HT1080 (cell line): ENCODE results near the gene CHTF18. TPM values are rescaled to one million over a fixed set of nuclear protein-coding genes. Genes with fewer than 3 reads are reported as not detected.
"Not testable (repeated sequence)": the region's sequence is repeated elsewhere in the genome, so short reads cannot be mapped to it uniquely, and the experiment has no call there.

Source experiments
- DNase-seq: peaks from one replicate; pipeline ENCODE4 v3.0.0-alpha.2; 2015; ENCODE audit warnings: low read depth
- total RNA-seq: library from RNA; depleted of rRNA; stranded (reverse); fragments of >200 nt; shearing (Covaris generic); gene quantifications from 2 replicates; pipeline ENCODE4 v1.2.3, GENCODE V29; 2014

CHTF18 gene
- total RNA-seq, 1 experiment from 2014 or later: 41.6 TPM

DNA sequence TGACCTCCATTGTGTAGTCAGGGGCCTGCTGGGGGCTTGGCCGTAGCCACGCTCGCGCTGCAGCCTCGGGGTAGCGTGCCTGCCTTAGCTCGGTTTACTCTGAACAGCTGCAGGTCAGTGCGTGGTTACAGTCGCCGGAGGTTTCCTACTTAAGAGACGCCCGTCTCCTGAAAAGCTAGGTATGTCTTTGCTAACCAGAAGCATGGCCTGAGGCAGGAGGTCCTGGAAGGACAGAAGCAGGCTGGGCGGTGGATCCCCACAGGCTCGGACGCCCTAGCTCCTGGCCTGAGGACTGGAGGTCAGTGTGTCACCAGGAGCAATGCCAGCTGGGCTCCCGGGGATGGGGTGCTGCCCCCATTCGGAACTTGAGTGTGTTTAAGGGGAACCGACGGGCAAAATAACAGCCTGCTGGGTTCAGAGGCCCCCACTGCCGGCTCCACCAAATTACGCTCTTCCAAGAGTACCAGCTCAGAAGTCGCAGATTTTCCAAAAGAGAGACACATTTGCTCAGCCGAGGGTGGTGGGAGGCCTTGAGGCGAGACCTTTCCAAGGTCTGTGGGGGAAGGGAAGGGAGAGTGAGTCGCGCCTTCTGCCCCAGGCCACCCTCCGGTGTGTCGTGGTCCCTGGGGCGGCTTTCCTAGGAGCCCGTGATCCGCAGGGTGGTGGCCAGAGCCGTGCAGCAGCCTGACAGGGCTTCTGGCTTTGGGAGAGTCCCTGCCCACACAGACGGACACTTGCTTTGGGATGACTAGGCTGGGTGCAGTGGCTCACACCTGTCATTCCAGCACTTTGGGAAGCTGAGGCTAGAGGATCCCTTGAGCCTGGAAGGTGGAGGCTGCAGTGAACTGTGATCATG is 16.0 kb downstream of the CHTF18 start:
- no peak for DNase-seq

DNA sequence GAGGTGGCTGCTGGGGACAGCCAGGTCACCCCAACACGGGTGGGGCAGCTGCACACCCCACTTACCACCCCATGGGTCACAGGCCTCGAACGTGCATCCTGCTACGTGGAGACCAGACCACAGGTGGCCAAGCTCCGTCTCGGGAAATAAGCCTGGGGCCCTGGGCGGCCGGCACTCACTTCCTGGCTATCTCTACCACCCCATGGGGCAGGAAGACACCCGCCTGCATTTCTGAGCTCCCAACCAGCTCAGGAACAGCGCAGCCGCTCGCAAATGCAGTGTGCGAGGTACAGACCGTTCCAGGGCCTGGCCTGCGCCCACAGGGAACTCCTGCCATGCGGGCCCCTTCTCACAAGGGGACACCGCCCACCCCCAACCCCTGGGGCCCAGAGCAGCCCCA is 17.1 kb downstream of the CHTF18 start:
- no peak for DNase-seq

DNA sequence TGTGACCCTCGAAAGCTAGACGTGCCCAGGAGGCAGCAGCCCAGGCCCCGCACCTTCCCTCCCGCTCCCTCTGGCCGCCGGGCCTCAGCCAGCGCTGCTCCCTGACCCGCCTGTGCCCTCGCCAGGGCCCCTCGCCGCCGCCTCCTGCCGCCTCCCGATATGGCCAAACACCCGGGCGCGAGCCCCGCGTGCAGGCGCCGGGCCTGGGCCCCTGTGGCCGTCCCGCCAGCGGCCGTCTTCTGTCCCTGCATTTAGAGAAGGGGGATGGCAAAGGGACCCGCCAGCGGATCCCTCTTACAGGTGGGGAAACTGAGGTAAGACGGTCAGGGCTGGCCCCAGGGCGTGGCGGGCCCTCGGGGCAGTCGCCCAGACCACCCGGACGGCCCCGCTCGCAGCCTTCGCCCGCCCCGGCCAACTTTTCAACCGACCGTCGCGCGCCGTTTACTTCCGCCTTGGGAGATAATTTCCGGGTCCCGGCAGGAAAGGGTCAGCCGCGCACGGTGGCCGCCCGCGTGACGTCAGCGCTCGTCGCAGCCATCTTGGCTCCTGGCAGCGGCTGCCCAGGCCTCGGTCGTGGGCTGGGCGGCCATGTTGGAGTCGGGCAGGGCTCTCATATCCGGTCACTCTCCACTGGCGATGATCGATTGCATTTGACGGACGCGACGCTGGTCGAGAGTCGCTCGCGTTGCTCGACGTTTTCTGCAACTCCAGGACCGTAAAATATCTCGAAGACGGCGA is 19.1 kb downstream of the CHTF18 start:
- DNase-seq: peak; percentile 94

DNA sequence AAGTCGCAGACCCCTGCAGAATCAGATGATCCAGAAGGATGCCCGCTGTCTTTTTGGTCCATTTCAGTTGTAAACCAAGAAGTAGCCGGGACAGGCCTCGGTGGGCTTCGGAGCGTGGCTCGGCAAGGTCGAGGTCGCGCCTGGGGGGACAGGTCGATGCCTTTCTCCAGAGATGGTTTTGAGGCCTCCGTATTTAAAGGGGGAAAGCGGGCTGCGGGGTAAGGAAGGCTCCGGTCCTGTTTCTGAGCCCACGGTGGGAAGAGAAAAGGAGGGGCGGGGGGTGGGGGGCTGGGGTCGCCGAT is 19.6 kb downstream of the CHTF18 start:
- DNase-seq: no peak

DNA sequence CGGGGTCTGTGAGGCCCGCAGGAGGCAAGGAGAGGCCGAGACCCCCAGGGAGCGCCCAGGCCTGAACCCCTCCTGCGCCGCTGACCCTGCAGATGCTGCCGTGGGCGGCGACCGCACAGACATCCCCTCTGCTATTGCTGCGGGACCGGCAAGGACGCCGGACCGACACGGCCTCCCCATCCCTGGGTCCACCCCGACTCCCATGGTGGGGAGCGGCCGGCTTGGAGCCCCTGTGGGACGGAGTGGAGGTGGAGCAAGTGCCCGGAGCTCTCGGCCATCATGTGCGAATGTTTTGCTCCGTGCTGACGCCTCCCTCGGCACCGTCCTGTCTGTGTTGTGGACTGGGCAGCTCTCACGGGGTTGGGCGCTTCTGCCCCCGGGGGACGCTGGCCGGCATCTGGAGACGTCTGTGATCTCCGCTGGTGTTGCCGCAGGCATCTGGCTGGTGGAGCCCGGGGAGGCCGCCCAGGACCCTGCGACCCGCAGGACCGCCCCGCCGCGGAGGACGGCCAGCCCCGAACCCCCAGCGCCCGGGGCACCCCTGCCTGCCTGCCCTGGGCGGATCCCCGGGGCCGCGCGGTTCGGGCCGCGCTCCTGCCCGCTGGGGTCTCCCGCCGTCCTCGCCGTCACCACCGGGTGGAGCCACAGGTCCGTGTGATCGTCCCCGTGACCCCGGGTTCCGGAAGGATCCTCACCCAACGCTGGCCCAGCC is 24.9 kb downstream of the CHTF18 start:
- DNase-seq: no peak

DNA sequence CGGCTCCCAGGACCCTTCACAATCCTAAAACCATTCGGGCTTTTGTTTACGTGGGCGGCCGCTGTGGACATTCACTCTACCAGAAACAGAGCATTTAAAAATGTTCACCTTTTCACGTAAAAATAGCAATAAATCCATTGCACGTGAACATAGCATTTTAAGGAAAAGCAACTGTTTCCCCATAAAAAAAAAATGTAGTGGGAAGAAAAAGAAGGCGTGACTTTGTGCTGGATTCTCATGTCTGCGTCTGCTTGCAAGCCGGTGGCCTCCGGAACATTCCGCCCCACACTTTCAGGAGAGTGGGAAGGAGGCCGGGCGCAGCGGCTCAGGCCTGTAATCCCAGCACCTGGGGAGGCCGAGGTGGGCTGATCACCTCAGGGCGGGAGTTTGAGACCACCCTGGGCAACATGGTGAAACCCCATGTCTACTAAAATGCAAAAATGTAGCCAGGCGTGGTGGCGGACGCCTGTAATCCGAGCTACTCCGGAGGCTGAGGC is 25.5 kb downstream of the CHTF18 start:
- no peak for DNase-seq

DNA sequence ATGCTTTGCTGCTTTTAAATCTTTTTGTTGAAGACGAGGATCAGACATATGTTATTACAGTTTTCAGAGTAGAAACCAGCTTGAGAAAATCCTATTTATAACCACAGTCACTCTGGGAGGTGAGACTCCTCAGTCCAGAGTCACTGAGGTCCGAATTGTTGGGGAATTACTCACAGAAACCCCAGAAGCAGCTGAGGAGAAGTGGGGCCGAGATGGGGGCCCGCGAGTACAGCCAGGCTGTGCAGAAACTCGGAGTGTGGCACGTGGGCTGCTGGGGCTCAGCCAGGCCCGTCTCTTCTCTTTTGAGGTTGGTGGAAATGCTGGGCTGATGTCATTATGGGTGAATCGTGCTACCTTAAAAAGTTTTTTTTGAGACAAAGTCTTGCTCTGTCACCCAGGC is 26.6 kb downstream of the CHTF18 start:
- DNase-seq: peak; percentile 21

DNA sequence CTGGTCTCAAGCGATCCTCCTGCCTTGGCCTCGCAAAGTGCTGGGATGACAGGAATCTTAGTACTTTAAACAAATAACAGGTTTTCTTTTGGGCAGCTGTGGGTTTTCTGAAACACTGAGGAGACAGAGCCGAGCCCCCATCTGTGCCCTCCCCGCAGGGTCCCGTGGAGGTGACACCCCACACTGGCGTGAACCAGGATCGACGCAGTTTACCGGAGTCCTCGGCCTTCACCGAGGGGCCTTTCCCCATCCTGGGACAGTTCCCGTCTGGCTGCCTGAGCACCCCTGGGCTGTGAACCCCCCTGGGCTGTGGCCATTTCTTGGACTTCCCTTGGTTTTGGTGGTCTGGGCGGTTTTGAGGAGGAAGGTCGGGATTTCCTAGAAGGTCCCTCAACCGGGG is 27.4 kb downstream of the CHTF18 start:
- DNase-seq: no peak

DNA sequence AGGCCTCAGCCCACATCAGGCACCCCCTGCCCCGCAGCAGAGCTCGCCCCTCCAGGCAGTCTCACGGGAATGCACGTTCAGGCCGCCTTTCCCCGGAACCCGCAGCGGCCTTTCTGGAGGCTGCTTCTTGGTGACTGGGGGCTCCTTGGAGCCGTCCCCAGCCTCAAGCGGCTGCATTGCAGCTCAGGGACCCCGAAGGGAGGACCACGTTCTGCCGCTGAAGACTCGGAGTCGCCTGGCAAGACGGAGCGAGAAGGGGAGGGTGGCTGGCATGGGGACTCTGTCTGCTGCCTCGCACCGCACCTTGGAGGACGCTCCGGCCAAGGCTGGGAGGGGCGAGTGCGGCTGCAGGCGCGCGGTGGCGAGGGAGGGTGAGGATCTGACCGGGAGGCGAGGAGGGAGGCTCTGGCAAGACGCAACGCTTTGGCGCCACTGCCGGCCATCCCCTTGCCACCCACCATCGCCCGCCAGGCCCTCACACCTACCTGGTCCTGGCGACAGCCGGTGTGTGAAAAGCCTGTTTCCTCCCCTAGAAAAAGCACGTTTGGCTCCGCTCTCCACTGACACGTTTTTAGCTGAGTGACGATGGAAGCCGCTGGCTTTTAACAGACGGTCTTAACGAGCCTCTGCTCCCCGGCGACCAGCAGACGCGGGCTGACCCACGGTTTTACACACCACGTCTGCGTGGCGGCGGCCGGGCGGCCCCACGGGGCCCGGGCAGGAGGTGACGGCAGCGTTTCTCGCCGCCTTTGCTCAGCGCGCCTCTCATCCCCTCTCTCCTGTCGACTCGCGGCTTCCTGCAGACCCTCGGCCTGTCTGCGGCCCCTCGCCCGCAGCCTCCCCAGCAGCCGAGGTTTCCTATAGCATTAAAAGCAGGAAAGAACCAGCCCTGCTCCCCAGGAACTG is 28.8 kb downstream of the CHTF18 start:
- DNase-seq: no peak

DNA sequence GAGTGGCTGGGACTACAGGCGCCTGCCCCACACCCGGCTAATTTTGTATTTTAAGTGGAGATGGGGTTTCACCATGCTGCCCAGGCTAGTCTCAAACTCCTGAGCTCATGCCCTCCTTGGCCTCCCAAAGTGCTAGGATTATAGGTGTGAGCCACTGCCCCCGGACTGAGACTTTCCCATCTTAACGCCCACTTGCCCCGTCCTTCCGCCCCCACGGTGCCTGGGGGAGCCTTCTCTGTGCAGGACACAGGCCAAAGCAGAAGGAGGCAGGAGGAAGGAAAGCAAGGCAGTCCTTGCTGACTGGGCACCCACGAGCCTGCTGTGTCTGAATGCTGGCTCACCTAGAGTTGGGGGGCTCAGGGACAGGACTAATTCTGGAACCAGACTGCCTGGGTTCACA is 29.7 kb downstream of the CHTF18 start:
- no peak for DNase-seq

DNA sequence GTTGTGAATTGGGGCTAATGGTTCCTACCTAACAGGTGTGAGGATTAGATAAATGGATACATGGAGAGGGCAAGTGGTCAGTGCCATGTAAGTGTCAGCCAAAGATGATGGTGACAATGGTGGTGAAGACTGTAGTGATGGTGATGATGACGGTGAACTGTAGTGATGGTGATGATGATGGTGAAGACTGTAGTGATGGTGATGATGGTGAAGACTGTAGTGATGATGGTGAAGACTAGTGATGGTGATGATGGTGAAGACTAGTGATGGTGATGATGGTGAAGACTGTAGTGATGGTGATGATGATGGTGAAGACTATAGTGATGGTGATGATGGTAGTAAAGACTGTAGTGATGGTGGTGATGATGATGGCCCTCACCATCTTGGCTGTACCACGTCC is 30.2 kb downstream of the CHTF18 start:
- no peak for DNase-seq

DNA sequence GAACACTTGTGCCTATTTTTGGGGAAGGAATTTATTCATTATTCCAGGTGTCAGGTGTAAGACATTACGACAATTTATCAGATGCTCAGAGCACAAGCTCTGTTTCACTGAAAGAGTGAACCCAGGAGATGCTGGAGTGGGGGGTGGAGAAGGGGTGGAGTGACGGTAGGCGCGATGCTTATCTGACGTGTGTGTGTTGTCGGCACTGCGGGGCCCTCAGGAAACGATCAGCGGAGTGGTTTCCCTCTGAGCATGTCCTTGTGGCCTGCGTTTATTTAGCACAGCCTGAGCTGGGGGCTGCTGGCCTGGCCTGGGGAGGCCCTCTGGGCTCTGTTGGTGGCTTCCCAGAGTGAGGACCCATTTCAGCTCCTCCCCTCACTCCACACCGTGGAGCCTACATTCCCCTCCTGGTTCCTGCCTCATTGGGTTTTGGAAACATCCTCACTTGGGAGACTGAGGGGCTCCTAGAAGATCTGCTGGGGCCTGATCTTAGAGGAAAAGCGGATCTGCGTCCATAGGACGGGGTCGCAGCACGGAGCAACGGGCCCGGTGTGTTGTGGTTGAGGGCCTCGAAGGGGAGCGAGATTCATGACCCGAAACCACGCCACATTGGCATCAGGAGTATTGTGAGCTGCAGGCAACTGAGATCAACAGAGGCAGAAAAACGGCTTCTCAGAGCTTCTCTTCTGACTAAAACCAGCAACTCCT is 31.1 kb downstream of the CHTF18 start:
- no peak for DNase-seq

DNA sequence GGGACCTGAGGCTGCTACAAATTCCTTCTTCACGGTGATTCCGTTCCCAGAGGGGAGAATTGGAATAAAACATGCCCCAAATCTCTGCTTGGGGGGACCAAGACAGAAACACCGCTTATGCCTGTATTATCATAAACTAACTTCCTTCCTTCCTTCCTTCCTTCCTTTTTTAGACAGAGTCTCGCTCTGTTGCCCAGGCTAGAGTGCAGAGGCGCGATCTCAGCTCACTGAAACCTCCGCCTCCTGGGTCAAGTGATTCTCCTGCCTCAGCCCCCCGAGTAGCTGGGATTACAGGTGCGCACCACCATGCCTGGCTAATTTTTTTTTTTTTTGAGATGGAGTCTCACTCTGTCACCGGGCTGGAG is 31.6 kb downstream of the CHTF18 start:
- not testable (repeated sequence) for DNase-seq

DNA sequence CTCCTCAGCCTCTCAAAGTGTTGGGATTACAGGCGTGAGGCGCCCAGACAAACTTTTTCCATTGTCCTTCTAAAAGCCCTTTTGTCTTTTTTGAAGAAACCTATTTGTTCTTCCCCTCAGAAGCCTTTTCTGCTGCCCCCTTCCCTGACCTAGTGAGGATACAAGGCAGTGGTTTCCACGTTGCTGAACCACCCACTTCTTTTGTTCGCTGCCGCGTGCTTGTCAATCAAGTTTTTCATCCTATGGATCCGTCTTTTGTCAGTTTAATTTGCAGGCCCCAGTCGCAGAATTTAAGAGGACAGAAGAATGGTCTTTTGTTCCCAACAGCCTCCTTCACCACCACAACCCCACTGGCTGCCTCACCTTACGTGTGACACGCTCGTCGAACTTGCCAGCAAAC is 32.3 kb downstream of the CHTF18 start:
- no peak for DNase-seq

DNA sequence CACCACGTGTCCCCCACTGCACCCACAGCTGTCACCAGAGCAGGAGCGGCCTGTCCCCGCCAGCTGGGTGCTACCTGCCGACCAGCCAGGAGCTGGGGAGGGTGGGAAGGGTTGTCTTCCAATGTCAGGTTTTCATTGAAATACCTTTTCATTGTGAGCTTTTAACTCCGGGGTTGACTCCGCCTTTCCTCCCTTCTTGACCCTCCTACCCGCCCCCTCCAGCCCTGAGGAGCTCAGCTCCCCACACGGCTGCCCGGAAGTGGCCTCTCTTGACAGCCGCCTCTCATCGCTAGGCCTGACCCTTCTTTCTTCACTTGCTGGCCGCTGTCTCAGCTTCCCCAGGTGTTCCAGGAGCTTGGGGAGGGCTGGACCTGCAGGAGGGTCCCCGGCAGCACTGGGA is 33.3 kb downstream of the CHTF18 start:
- DNase-seq: no peak

DNA sequence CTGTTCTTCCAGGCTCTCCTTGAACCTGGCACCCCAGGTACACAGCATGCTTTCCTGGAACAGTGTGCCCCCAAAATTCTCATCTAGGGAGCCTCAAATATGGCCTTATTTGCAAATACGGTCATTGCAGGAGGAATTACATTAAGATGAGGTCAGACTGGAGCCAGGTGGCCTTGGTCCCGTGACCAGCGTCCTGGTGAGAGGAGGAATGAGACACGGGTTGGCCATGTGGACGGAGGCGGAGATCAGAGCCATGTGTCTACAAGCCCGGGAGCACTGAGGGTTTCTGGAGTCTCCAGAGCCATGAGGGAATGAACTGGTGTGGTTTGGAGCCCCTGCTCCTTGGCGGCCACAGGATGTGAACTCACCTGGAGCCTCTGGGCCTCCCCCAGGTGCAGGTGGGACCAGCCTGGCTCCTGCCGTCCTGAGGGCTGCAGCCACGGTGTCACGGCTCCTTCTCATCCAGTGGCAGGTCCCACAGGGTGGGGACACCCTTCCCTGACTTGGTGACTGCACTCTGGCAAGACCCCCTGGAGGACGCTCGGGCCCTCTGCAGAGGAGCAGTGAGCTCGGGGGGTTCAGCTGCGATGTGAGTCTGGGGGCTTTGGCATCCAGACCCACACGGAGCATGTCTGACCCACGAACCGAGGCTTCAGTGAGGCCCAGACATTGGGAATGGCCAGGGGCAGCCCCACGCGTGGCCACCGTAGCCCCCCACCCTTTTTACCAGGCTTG is 33.9 kb downstream of the CHTF18 start:
- DNase-seq: no peak

DNA sequence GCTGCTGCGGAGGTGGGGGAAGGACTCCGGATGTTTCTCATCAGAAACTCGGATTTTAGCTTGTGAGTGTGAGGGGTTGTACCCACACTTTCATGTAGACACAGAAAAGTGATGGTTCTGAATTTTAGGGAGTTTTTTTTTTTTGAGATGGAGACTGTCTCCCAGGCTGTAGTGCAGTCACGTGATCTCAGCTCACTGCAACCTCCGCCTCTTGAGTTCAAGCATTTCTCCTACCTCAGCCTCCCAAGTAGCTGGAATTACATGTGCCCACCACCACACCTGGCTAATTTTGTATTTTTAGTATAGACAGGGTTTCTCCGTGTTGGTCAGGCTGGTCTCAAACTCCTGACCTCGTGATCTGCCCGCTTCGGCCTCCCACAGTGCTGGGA is 34.5 kb downstream of the CHTF18 start:
- no peak for DNase-seq

DNA sequence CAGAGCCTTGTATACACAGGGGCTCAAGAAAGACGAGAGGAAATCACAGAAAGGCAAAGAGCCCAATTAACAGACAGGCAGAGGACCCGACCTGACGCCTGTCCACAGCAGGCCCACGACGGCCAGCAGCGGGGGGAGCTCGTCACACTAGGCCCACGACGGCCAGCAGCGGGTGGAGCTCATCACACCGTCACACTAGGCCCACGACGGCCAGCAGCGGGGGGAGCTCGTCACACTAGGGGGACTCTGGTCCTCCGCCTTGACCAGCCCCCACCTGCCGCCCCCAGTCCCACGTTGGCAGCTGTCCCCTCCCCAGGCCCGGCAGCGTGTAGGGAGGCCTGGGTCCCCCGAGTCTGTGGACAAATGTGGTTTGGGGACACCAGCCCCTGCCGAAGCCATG is 35.8 kb downstream of the CHTF18 start:
- no peak for DNase-seq

DNA sequence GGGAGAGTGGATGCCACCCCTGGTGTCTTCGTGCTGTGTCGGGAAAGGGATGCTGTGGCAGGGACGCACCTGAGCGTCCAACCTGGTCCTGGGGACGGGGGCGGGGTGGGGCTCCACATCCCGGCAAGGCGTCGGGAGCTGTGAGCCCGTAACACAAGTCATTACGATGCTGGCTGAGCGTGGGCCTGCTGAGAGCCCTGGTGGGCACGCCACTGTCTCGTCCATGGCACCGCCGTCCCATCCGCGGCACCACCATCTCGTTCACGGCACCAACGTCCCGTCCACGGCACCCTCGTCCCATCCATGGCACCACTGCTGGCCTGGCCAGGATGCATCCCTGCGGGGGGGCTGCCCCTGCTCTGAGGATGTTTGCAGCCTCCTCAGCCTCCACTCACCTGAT is 36.2 kb downstream of the CHTF18 start:
- no peak for DNase-seq
